Right cardiac atrium (tissue), 5 donors: ENCODE results near the gene CD6. TPM values are rescaled to one million over a fixed set of nuclear protein-coding genes. Genes with fewer than 3 reads are reported as not detected.

Source experiments
- ATAC-seq, 2 donors: fragments of 200-7000 bp; cut with Tn5 transposase; one replicate each; pipeline versions ENCODE4 v1.8.0 to v1.9.1; 2020; ENCODE audit warnings: moderate library complexity in 2 of 2, mild to moderate bottlenecking in 1 of 2
- DNase-seq, 3 donors: peaks; one replicate each; pipeline ENCODE4 v3.0.0-alpha.2; 2020
- H3K27ac ChIP-seq: one replicate; pipeline ENCODE4 v1.5.1; 2013; ENCODE audit warnings: mild to moderate bottlenecking, low read length, control low read depth, moderate library complexity
- H3K27me3 ChIP-seq: one replicate; pipeline ENCODE4 v1.6.1; 2013; ENCODE audit not compliant: control insufficient read depth, insufficient read depth
- H3K4me1 ChIP-seq: one replicate; pipeline ENCODE4 v1.6.1; 2013; ENCODE audit warnings: low read length; ENCODE audit not compliant: control insufficient read depth, insufficient read depth
- H3K4me3 ChIP-seq: one replicate; pipeline ENCODE4 v1.5.1; 2013; ENCODE audit warnings: low read length, control low read depth
- H3K9me3 ChIP-seq: one replicate; pipeline ENCODE4 v1.6.1; 2013; ENCODE audit warnings: low read length; ENCODE audit not compliant: control insufficient read depth
- WGBS: extraction: QIAGEN DNeasy Blood & Tissue Kit; methylation state at CpG from one replicate; pipeline ENCODE4 v1.1.7; 2013; 5-methylcytosine and 5-hydroxymethylcytosine counted together
- intact Hi-C, 4 donors: fragments of 100-400 bp; cut with DNase I; formaldehyde crosslinking; loops; one replicate each; pipeline versions ENCODE4 v1.11.0 to v1.14.0; 2022 to 2023
- polyA plus RNA-seq: library from polyadenylated mRNA; stranded (reverse); fragments of 200-250 nt; gene quantifications from one replicate; pipeline ENCODE4 v1.2.3, GENCODE V29; 2013
- total RNA-seq, 4 donors: library from RNA; stranded (reverse); fragmentation: NEBNext Ultra II Directional; extraction: Animal tissue kit (Norgen Biotek cat#: 25700); gene quantifications; one replicate each; pipeline ENCODE4 v1.2.1, GENCODE V29; 2021
- donor health status: healthy with polysubstance abuse.
- donor health status: DM: no; HTN: yes; CAD: no.
- donor health status: DM: no; HTN: no; CAD: no.
- donor health status: DM: no; HTN: yes; CAD: no; lungs with severe emphysema.
- donor health status: DM: yes; HTN: yes; CAD: no.

Gene CD6
- total and polyA plus RNA-seq, 5 donors = 0.11 to 1.7 (median 0.74) TPM

DNA sequence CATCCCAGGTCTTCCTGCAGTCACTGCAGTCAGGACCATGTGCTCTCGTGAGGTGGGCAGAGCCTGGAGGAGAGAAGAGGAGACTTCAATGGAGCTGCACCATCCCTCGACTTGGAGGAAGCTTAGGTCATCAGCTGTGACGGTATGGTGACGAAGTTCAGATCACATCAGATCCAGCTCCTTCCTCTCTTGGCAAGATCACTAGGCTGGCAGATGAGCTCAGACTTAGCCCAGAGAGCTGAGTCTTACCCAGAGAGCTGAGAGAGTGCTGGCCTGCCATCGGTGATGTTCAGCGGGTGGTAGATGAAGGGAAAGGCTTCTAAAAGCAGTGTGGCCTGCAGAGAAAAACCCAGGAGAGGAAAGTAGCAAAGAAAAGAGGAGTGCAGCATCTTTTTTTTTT is 17.7 kb upstream of the CD6 start:
- WGBS = 73% methylated on average over 6 of the region's 6 CpGs
- H3K27ac ChIP-seq = no peak overlapping the region
- H3K4me3 ChIP-seq = no peak overlapping the region
- no peaks in the 10 kb centered on the region for H3K9me3 ChIP-seq
- no peaks in the 10 kb centered on the region for H3K4me1 ChIP-seq
- ATAC-seq = no peak
- DNase-seq = no peak
- intact Hi-C loops = no loop called here
- H3K27me3 ChIP-seq = no peaks in the 10 kb centered on the region

DNA sequence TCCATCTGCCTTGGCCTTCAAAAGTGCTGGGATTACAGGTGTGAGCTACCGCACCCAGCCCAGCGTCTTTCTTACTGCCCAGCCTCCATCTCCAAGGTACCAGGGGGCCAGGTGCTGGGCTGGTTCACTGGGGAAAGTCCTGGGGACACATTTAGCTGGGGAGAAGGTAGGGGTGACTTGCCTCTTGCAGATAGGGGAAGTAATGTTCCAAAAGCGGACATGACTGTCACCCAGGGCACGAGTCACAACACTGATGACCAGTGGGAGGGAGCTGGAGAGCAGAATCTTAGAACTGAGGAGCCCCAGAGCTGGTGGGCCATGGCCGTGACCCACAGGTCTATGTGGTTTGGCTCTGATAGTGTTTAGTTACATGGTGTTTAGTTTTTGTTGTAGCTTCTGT is 17.1 kb upstream of the CD6 start:
- intact Hi-C loops = no loop called here

DNA sequence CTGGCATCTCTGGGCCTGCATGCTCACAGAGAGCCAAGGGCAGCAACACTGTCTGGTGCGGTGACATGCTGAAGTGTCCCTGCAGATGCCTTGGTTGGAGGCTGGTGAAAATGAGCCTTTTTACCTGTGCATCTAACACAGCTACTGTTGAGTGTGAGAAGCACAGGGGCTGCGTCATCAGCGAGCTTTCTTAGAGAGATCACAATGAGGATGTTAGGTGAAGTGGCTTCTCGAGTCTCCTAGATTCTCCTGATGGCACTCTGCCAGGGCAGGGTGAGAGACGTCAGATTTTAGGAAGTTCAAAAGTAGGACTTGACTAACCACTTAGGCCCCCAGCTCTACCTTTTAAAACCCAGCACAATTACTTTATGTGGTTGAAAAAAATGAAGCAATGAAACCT is 15.9 kb upstream of the CD6 start:
- H3K4me3 ChIP-seq = no peak overlapping the region
- intact Hi-C loops = no loop called here
- WGBS = 47% methylated on average over 5 of the region's 5 CpGs
- H3K9me3 ChIP-seq = no peaks in the 10 kb centered on the region
- no peaks in the 10 kb centered on the region for H3K27me3 ChIP-seq
- ATAC-seq (no peak), DNase-seq (no peak)
- no peaks in the 10 kb centered on the region for H3K4me1 ChIP-seq
- H3K27ac ChIP-seq = no peak overlapping the region

More for the DNA sequence above, 17.1 kb upstream of the CD6 start:
- no peak overlapping the region for H3K4me3 ChIP-seq
- no peaks in the 10 kb centered on the region for H3K27me3 ChIP-seq
- DNase-seq (no peak), ATAC-seq (no peak)
- WGBS = 81% methylated on average over 5 of the region's 5 CpGs
- no peaks in the 10 kb centered on the region for H3K9me3 ChIP-seq
- no peak overlapping the region for H3K27ac ChIP-seq
- no peaks in the 10 kb centered on the region for H3K4me1 ChIP-seq

DNA sequence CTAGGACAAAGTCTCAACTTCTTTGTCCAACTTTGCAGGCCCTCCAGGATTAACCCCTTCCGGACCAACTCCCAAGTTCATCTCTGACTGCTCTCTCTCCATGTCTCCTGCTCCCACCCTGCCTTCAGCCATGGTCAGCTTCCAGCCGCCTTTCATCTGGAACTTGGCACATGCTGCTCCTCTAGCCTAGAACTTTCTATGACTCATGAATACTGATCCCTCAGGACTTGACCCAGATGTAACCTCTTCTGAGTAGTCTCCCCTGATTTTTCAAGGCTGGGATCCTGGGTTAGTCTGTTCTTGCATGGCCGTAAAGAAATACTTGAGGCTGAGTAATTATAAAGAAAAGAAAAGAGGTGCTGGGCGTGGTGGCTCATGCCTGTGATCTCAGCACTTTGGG is 14.3 kb upstream of the CD6 start:
- ATAC-seq (peak in 1 of 2 donors; percentile 11), DNase-seq (peak in 1 of 3 donors; percentile 62)
- Histone ChIP-seq H3K9me3 (no peaks in the 10 kb centered on the region), H3K27me3 (no peaks in the 10 kb centered on the region), H3K4me1 (no peaks in the 10 kb centered on the region), H3K4me3 (no peak overlapping the region), H3K27ac (no peak overlapping the region)
- intact Hi-C loops = no loop called here
- WGBS = 81% methylated on average over 4 of the region's 4 CpGs

DNA sequence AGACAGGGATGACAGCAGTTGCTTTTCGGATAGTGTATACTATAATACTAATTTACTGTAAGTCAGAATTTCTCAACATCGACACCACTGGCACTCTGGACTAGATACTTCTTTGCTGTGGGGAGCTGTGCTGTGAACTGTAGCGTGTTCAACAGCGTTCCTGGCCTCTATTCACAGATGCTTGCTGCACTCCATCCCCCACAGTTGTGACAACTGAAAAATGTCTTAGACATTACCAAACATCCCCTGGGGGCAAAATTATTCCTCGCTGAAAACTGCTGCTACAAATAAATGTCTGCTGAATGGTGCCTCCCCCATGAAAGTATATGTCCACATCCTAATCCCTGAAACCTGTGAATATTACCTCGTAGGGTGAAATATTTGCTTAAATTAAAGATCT is 12.0 kb upstream of the CD6 start:
- no peak overlapping the region for H3K4me3 ChIP-seq
- intact Hi-C loops = no loop called here
- no peak overlapping the region for H3K27ac ChIP-seq
- H3K9me3 ChIP-seq = no peaks in the 10 kb centered on the region
- ATAC-seq (no peak), DNase-seq (no peak)
- 58% methylated on average over 6 of the region's 6 CpGs for WGBS
- no peaks in the 10 kb centered on the region for H3K27me3 ChIP-seq
- no peaks in the 10 kb centered on the region for H3K4me1 ChIP-seq

DNA sequence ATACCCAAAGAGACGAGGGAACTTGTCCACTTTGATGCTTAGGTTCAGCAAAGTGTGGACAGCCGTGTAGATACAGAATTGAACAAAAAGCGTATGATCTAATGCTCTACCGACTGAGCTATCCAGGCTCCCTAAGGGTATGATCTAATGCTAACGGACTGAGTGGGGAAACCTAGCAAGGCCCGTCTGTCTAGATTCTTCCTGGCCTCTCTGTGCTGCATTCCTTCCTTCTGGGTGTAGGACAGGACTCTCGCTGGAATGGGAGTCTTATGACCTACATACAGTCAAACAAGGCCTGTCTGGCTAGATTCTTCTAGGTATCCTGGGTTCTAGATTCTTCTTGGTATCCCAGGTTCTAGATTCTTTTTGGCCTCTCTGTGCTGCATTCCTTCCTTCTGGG is 11.1 kb upstream of the CD6 start:
- H3K27me3 ChIP-seq = no peaks in the 10 kb centered on the region
- no peak for ATAC-seq
- 77% methylated on average over 7 of the region's 7 CpGs for WGBS
- no peak for DNase-seq
- H3K4me3 ChIP-seq = no peak overlapping the region
- no peaks in the 10 kb centered on the region for H3K9me3 ChIP-seq
- intact Hi-C loops = no loop called here
- no peaks in the 10 kb centered on the region for H3K4me1 ChIP-seq
- no peak overlapping the region for H3K27ac ChIP-seq

DNA sequence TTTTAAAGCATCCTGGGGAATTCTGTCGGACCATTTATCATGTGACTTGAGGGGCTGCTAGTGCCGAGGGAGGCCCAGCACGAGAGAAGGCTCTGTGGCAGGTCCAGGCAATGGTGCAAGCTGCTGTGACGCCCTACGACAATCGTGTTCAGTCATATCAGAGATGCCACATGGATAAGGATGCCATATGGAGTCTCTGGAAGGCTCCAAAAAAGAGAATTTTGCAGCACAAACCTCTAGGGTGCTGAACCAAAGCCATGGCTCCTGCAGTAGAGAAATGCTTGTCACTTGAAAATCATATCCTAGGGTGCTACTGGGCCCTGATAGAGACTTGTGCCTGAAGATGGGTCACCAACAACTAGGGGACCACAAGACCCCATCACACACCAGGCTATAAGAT is 6.7 kb upstream of the CD6 start:
- Histone ChIP-seq H3K4me3 (no peak overlapping the region), H3K27me3 (no peaks in the 10 kb centered on the region), H3K4me1 (no peaks in the 10 kb centered on the region), H3K9me3 (no peaks in the 10 kb centered on the region), H3K27ac (no peak overlapping the region)
- DNase-seq (no peak), ATAC-seq (no peak)
- 72% methylated on average over 6 of the region's 6 CpGs for WGBS
- intact Hi-C loops = no loop called here

DNA sequence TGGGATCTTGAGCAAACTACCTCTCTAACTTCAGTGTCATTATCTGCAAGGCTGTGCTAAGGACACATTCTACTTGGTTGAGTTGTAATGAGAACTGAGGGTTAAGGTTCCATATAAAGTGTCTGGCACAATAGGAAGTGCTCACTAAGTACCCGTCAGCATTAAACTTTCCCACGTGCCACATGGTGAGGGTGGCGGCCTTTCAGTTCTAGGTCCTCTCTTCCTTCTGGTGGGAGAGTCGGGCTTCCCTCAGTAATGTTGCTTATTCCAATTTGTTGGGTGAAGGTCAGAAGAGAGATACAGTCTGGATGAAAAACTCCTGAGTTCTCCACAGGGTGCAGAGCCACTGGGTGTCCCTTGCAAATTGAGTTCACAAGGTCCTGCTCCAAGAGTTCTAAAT is 4.6 kb upstream of the CD6 start:
- ATAC-seq (no peak), DNase-seq (no peak)
- no peaks in the 10 kb centered on the region for H3K4me1 ChIP-seq
- intact Hi-C loops = no loop called here
- H3K27ac ChIP-seq = no peak overlapping the region
- no peaks in the 10 kb centered on the region for H3K27me3 ChIP-seq
- WGBS = 81% methylated on average over 4 of the region's 4 CpGs
- no peak overlapping the region for H3K4me3 ChIP-seq
- no peaks in the 10 kb centered on the region for H3K9me3 ChIP-seq

DNA sequence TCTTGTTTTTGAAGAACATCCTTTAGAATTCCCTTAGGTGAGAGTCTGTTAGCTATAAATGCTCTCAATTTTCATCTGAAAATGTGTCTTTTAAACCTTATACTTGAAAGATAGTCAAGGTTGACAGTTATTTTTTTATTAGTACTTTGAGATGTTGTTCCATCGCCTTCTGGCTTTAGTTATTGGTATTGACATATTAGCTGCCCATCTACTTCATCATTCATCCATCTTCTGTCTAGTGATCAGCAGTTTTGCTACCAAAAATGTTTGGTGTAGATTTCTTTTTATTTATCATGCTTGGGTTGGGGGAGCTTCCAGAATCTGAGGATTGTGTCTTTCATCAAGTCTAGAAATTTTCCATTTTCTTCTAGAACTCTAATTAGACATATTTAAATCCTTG is 3.3 kb upstream of the CD6 start:
- Histone ChIP-seq H3K27ac (no peak overlapping the region), H3K27me3 (no peaks in the 10 kb centered on the region), H3K4me3 (no peak overlapping the region), H3K4me1 (no peaks in the 10 kb centered on the region), H3K9me3 (no peaks in the 10 kb centered on the region)
- ATAC-seq (no peak), DNase-seq (no peak)
- WGBS = 43% methylated on average over 1 of the region's 1 CpG
- intact Hi-C loops = no loop called here

DNA sequence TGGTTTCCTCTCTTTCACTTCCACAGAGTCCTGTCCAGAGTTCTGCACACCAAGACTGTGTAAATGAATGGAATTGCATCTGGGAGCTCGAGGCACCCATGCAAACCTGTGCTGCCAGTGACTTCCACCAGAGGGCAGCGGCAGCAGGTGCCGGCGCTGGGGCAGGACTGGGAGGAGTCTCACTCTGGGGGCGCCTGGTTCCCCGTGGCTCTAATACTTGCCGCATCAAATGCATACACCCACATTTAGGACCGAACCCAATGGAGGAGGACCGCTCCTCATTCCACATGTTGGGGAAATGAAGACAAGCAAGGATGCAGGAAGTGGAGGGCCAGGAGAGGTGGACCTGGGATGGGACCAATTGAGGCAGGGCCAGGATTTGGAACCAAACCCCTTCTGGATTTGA is 1.1 kb upstream of the CD6 start:
- Histone ChIP-seq H3K9me3 (no peaks in the 10 kb centered on the region), H3K27ac (no peak overlapping the region), H3K27me3 (no peaks in the 10 kb centered on the region), H3K4me1 (no peaks in the 10 kb centered on the region), H3K4me3 (no peak overlapping the region)
- intact Hi-C loops = loop anchor here in 1 of 4 donors (1.0 kb wide), 1 partner anchor 159 kb away; no protein-coding TSS in a partner anchor
- DNase-seq (peak; percentile 58 to 85 (median 84)), ATAC-seq (peak; percentile 67 to 82)
- 18% methylated on average over 9 of the region's 9 CpGs for WGBS

DNA sequence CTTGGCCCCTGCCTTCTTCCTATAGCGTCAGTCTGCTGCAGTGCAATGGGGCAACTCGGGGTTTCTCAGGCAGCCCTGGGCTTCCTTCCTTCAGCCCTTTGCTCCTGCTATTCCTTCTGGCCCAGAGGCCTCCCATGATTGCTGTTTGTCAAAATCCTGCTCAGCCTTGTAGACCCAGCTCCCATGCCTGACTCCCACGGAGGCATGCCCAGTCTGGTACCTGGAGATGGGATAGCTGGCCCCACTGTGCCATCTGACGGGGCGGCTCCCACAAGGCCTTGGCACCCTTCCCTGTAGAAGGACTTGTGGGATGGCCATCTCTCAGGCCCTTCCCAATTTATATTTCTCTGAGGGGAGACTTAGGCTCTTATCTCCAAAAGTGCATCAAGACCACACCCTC is 590 bp upstream of the CD6 start:
- Histone ChIP-seq H3K27me3 (no peaks in the 10 kb centered on the region), H3K27ac (no peak overlapping the region), H3K4me3 (no peak overlapping the region), H3K9me3 (no peaks in the 10 kb centered on the region), H3K4me1 (no peaks in the 10 kb centered on the region)
- 79% methylated on average over 5 of the region's 5 CpGs for WGBS
- ATAC-seq = no peak
- DNase-seq = no peak
- intact Hi-C loops = loop anchor here in 1 of 4 donors (1.0 kb wide), 1 partner anchor 158 kb away; no protein-coding TSS in a partner anchor
